Omental fat pad (tissue), 4 donors: Measurements from ENCODE around the gene UBL7. TPM values are rescaled to one million over a fixed set of nuclear protein-coding genes. Genes with fewer than 3 reads are reported as not detected.
A peak's percentile ranks its signal among the peaks of the same experiment; 100 is the strongest.

Source experiments
- ATAC-seq: fragments of 150-250 bp; one replicate; pipeline ENCODE4 v1.9.1; 2016; ENCODE audit warnings: mild to moderate bottlenecking, moderate library complexity; ENCODE audit not compliant: low FRiP score
- DNase-seq: peaks from one replicate; pipeline ENCODE4 v3.0.0-alpha.2; 2019; ENCODE audit warnings: low spot score
- CTCF ChIP-seq, 3 donors: fragments of 450-650 bp; IDR thresholded peaks; one replicate each; pipeline ENCODE4 v1.5.1; 2016 to 2017; ENCODE audit warnings: antibody characterized with exemption in 3 of 3, mild to moderate bottlenecking in 3 of 3, moderate library complexity in 2 of 3
- total RNA-seq, 4 donors: library from RNA; depleted of rRNA; stranded (reverse); fragments of >200 nt; gene quantifications; one replicate each; pipeline ENCODE4 v1.1.0, GENCODE V29; 2016

Gene UBL7
- total RNA-seq, 4 donors from 2014 or later: 28.0 to 39.2 (median 34.8) TPM

GRCh38 chr15:74444106-74445062, 16.6 kb downstream of the UBL7 start:
- DNase-seq (no peak), ATAC-seq (no peak)
- TF ChIP-seq CTCF (IDR thresholded peaks at IDR 0.05): no peak

GRCh38 chr15:74443100-74443909, 17.7 kb downstream of the UBL7 start:
- no peak for TF ChIP-seq CTCF (IDR thresholded peaks at IDR 0.05)
- DNase-seq: no peak
- peak; percentile 32 for ATAC-seq

GRCh38 chr15:74442604-74443003, 18.4 kb downstream of the UBL7 start:
- TF ChIP-seq CTCF (IDR thresholded peaks at IDR 0.05): no peak
- no peak for DNase-seq
- no peak for ATAC-seq

DNA sequence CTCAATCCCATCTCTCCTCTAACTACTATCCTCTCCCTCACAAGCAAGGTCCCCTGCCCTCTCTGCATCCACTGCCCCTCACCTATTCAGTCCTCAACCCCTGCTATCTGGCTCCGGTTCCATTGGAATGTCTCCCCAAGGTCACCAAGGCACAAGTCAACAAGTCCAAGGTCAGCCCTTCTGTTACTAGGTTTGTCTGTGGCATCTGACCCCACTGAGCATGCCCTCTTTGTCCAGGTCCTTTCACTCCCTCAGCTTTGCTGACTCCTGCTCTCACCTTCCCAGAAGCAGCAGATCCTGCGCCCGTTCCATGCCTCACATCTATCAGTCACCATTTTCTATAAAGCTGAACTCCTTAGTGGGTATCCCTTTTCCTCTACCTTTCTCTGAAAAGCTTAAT, 18.9 kb downstream of the UBL7 start:
- no peak for ATAC-seq
- DNase-seq: no peak

DNA sequence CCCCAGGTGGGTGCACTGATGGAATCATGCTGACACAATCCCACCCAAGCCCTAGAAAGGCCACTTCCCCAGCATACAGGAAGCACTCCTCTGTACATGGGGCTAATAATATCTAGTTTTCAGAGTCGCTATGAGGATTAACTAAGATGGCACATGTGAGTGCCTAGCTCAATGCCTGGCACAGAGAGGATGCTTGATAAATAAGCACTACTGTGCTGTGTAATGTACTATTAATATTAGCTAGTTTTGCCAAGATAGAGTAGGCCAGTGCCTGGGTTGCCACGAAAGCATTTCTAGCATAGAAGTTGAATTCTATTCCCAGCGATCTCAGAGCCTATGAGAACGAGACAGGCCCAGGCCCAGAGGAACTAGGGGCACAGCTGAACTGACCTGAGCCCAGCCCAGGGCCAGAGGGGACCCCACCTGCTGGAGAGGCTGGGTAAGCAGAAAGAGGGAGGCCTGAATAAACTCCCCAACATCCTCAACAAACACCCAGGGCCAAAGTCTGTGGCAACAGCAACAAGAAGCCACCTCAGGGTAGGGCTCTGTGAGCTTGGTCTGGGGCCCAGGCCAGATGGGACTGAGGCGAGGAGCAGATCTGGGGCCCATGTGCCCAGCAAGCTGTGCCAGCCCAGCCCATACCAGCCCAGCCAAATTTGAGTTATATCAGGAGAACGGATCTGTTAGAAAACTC, 19.6 kb downstream of the UBL7 start:
- no peak for TF ChIP-seq CTCF (IDR thresholded peaks at IDR 0.05)
- ATAC-seq (no peak), DNase-seq (no peak)

More for the DNA sequence above, 18.9 kb downstream of the UBL7 start:
- no peak for TF ChIP-seq CTCF (IDR thresholded peaks at IDR 0.05)

DNA sequence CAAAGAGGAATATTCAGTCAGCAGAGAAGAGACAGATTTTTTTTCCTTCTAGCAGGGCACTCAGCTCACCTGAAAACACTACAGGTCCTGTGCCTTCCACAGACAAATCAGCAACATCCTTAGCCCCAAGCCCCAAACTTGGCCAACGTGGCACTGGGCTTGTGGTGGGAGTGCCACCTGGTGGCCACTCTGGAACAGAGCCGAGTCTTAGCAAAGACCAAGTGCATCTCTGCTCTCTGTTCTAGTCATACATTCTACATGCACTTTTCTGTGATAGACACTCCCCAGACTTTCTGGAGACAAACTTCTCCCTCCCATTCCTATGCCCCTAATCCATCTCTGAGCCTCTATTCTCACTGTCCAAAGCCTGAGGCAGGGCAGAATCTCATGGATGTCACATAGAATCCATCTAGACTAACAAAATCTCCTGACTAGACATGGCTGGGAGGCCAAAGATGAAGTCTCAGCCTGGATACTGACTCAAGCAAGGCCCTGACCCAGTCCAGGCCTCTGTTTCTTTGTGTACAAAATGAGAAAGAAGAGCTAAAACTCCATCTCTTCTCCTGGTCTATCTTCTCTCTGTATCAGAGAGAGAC, 22.1 kb downstream of the UBL7 start:
- ATAC-seq (peak; percentile 79), DNase-seq (no peak)
- peak in 2 of 3 donors; percentile 13 to 66 for TF ChIP-seq CTCF (IDR thresholded peaks at IDR 0.05)
